GOT3 (cell line): ENCODE data around the gene EXOC2.

Experiments used
- DNase-seq: peaks from one replicate; lab custom pipeline; 2025; ENCODE audit warnings: mixed read lengths; lab: John Stamatoyannopoulos, UW

EXOC2 gene

GRCh38 chr6:527989-528673 is 164.8 kb downstream of the EXOC2 start:
- no peak for DNase-seq

GRCh38 chr6:524803-525202 is 168.1 kb downstream of the EXOC2 start:
- no peak for DNase-seq

GRCh38 chr6:520820-521219 is 172.1 kb downstream of the EXOC2 start:
- no peak for DNase-seq

- DNase-seq, result no peak
These were observed 174.7 kb downstream of the EXOC2 start for GRCh38 chr6:518218-518617.

- no peak for DNase-seq
These were observed 176.7 kb downstream of the EXOC2 start for GRCh38 chr6:516213-516612.

- DNase-seq, result no peak
These were observed 177.7 kb downstream of the EXOC2 start for GRCh38 chr6:515267-515666.

- DNase-seq, result no peak
These were observed 178.5 kb downstream of the EXOC2 start for GRCh38 chr6:514396-514978.

GRCh38 chr6:513961-514360 is 179.0 kb downstream of the EXOC2 start:
- DNase-seq, result no peak

GRCh38 chr6:513058-513457 is 179.9 kb downstream of the EXOC2 start:
- DNase-seq, result no peak

- no peak for DNase-seq
These were observed 181.3 kb downstream of the EXOC2 start for GRCh38 chr6:511488-512137.

- DNase-seq, result no peak
These were observed 183.3 kb downstream of the EXOC2 start for GRCh38 chr6:509676-510075.

- no peak for DNase-seq
These were observed 184.3 kb downstream of the EXOC2 start for GRCh38 chr6:508614-509013.

GRCh38 chr6:508006-508405 is 184.9 kb downstream of the EXOC2 start:
- DNase-seq, result no peak

- DNase-seq, result no peak
These were observed 185.9 kb downstream of the EXOC2 start for GRCh38 chr6:506920-507622.

- no peak for DNase-seq
These were observed 186.4 kb downstream of the EXOC2 start for GRCh38 chr6:506508-506907.

- DNase-seq, result no peak
These were observed 187.6 kb downstream of the EXOC2 start for GRCh38 chr6:505374-505773.

- no peak for DNase-seq
These were observed 188.4 kb downstream of the EXOC2 start for GRCh38 chr6:504446-504980.

GRCh38 chr6:503610-504362 is 189.2 kb downstream of the EXOC2 start:
- DNase-seq, result no peak

- DNase-seq, result no peak
These were observed 190.2 kb downstream of the EXOC2 start for GRCh38 chr6:502761-503160.

GRCh38 chr6:501891-502601 is 190.9 kb downstream of the EXOC2 start:
- DNase-seq, result no peak

GRCh38 chr6:499617-500016 is 193.3 kb downstream of the EXOC2 start:
- no peak for DNase-seq
